ENCODE data around the gene ARRDC1.
A peak's percentile ranks its signal among the peaks of the same experiment; 100 is the strongest.
"Not testable (repeated sequence)": the region's sequence is repeated elsewhere in the genome, so short reads cannot be mapped to it uniquely, and the experiment has no call there.

Gene ARRDC1

GRCh38 chr9:137612741-137613142, 7.3 kb downstream of the ARRDC1 start:
- FAIRE-seq (no peak), DNase-seq (ENCODE audit: low spot score) (no peak)

- FAIRE-seq: no peak
- DNase-seq (ENCODE audit: low spot score): no peak
Observed at GRCh38 chr9:137613259-137613658, 7.8 kb downstream of the ARRDC1 start.

- DNase-seq (ENCODE audit: low spot score) (no peak), FAIRE-seq (no peak)
Observed at GRCh38 chr9:137613738-137614523, 8.4 kb downstream of the ARRDC1 start.

- FAIRE-seq: no peak
- DNase-seq (ENCODE audit: low spot score): no peak
Observed at GRCh38 chr9:137614631-137615386, 9.3 kb downstream of the ARRDC1 start.

- no peak for FAIRE-seq
Observed at GRCh38 chr9:137615387-137615871, 9.9 kb downstream of the ARRDC1 start.

GRCh38 chr9:137618105-137619067, 12.9 kb downstream of the ARRDC1 start, which contains the start of gene EHMT1:
Gene EHMT1 (plus strand): TSS chr9:137619005. CDS start chr9:137619029, 24 bp downstream.
- DNase-seq (ENCODE audit: low spot score): peak; percentile 97
- no peak for FAIRE-seq

More at GRCh38 chr9:137615387-137615871, 9.9 kb downstream of the ARRDC1 start:
- no peak for DNase-seq (ENCODE audit: low spot score)

- DNase-seq (ENCODE audit: low spot score) (peak; percentile 43), FAIRE-seq (no peak)
Observed at GRCh38 chr9:137619240-137620047, 14.0 kb downstream of the ARRDC1 start.

- DNase-seq (ENCODE audit: low spot score) (no peak), FAIRE-seq (no peak)
Observed at GRCh38 chr9:137620048-137620405, 14.5 kb downstream of the ARRDC1 start.

- no peak for FAIRE-seq
Observed at GRCh38 chr9:137620581-137620980, 15.1 kb downstream of the ARRDC1 start.

GRCh38 chr9:137621131-137621757, 15.8 kb downstream of the ARRDC1 start:
- FAIRE-seq (no peak), DNase-seq (ENCODE audit: low spot score) (no peak)

More at GRCh38 chr9:137620581-137620980, 15.1 kb downstream of the ARRDC1 start:
- DNase-seq (ENCODE audit: low spot score): no peak

GRCh38 chr9:137622211-137622610, 16.7 kb downstream of the ARRDC1 start:
- not testable (repeated sequence) for FAIRE-seq; DNase-seq (ENCODE audit: low spot score)

GRCh38 chr9:137626464-137626863, 21.0 kb downstream of the ARRDC1 start:
- no peak for DNase-seq (ENCODE audit: low spot score)
- no peak for FAIRE-seq

GRCh38 chr9:137627406-137627805, 21.9 kb downstream of the ARRDC1 start:
- not testable (repeated sequence) for FAIRE-seq; DNase-seq (ENCODE audit: low spot score)

- FAIRE-seq (no peak), DNase-seq (ENCODE audit: low spot score) (no peak)
Observed at GRCh38 chr9:137630126-137630525, 24.6 kb downstream of the ARRDC1 start.

- FAIRE-seq (no peak), DNase-seq (ENCODE audit: low spot score) (no peak)
Observed at GRCh38 chr9:137630679-137631078, 25.2 kb downstream of the ARRDC1 start.

GRCh38 chr9:137631345-137632229, 26.1 kb downstream of the ARRDC1 start:
- FAIRE-seq (no peak), DNase-seq (ENCODE audit: low spot score) (no peak)

- DNase-seq (ENCODE audit: low spot score): no peak
- FAIRE-seq: no peak
Observed at GRCh38 chr9:137632230-137633161, 27.0 kb downstream of the ARRDC1 start.

GRCh38 chr9:137634016-137634415, 28.5 kb downstream of the ARRDC1 start:
- FAIRE-seq (no peak), DNase-seq (ENCODE audit: low spot score) (no peak)

Measured in urothelium cell line (cell line).